GM12892 (cell line): Measurements from ENCODE around the gene TAF6.

ENCODE experiments used
- POLR2A ChIP-seq: IDR thresholded peaks from 2 replicates; pipeline ENCODE4 v1.6.1; 2011; ENCODE audit warnings: low read depth, low read length, control low read depth
- POLR2AphosphoS5 ChIP-seq: IDR thresholded peaks from 2 replicates; pipeline ENCODE4 v1.6.1; 2011; ENCODE audit warnings: low read depth, low read length, control low read depth

DNA sequence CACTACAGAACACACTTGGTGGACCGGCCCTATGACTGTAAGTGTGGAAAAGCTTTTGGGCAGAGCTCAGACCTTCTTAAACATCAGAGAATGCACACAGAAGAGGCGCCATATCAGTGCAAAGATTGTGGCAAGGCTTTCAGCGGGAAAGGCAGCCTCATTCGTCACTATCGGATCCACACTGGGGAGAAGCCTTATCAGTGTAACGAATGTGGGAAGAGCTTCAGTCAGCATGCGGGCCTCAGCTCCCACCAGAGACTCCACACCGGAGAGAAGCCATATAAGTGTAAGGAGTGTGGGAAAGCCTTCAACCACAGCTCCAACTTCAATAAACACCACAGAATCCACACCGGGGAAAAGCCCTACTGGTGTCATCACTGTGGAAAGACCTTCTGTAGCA is 55.0 kb downstream of the TAF6 start:
- no peak for TF ChIP-seq POLR2A
- TF ChIP-seq POLR2AphosphoS5 = no peak
